Stomach (tissue), 9 donors: Measurements from ENCODE around the gene NT5C2. TPM values are rescaled to one million over a fixed set of nuclear protein-coding genes. Genes with fewer than 3 reads are reported as not detected.
A peak's percentile ranks its signal among the peaks of the same experiment; 100 is the strongest.

Source experiments
- DNase-seq, 2 donors: peaks; one replicate each; pipeline versions ENCODE4 v3.0.0 to v3.0.0-alpha.2; 2013 to 2019
- H3K27ac ChIP-seq, 5 donors: fragments of 200-600 bp in 4 of 5; sonication (generic) in 4 of 5; one replicate each; pipeline ENCODE4 v1.5.1; 2013 to 2019; ENCODE audit warnings: mild to moderate bottlenecking in 1 of 5, moderate library complexity in 1 of 5
- H3K27me3 ChIP-seq, 3 donors: fragments of 200-600 bp; sonication (generic); one replicate each; pipeline ENCODE4 v1.5.1; 2017 to 2019; ENCODE audit warnings: mixed run types in 1 of 3
- H3K36me3 ChIP-seq, 4 donors: fragments of 200-600 bp; sonication (generic); 1 replicate in 3 of 4; 2 replicates in 1 of 4; pipeline ENCODE4 v1.5.1; 2016 to 2019
- H3K4me1 ChIP-seq, 4 donors: fragments of 200-600 bp; sonication (generic); one replicate each; pipeline ENCODE4 v1.5.1; 2016 to 2019
- H3K4me3 ChIP-seq, 4 donors: fragments of 200-600 bp; sonication (generic) in 3 of 4; one replicate each; pipeline ENCODE4 v1.5.1; 2016 to 2019; ENCODE audit warnings: mild to moderate bottlenecking in 1 of 4
- H3K9me3 ChIP-seq, 4 donors: fragments of 200-600 bp; sonication (generic); one replicate each; pipeline ENCODE4 v1.5.1; 2016 to 2019
- CTCF ChIP-seq, 7 experiments: fragments of 450-650 bp in 4 of 7; fragments of 200-600 bp in 3 of 7; sonication (generic) in 3 of 7; IDR thresholded peaks; one replicate each; pipeline ENCODE4 v1.5.1; 2016 to 2019; ENCODE audit warnings: antibody characterized with exemption in 7 of 7, control low read depth in 2 of 7, mild to moderate bottlenecking in 1 of 7
- EP300 ChIP-seq: sonication (generic); formaldehyde crosslinking; IDR thresholded peaks from one replicate; pipeline ENCODE4 v1.6.1; 2017; ENCODE audit warnings: antibody characterized with exemption
- POLR2A ChIP-seq, 4 donors: fragments of 450-650 bp; IDR thresholded peaks; one replicate each; pipeline ENCODE4 v1.6.1; 2016; ENCODE audit warnings: antibody characterized with exemption in 4 of 4, control low read depth in 2 of 4, mild to moderate bottlenecking in 1 of 4, moderate library complexity in 1 of 4
- POLR2AphosphoS5 ChIP-seq, 3 donors: sonication (generic); formaldehyde crosslinking; IDR thresholded peaks; one replicate each; pipeline ENCODE4 v1.6.1; 2016; ENCODE audit warnings: antibody characterized with exemption in 3 of 3
- WGBS, 5 donors: extraction: QIAGEN DNeasy Blood & Tissue Kit in 3 of 5; methylation state at CpG; one replicate each; pipeline versions ENCODE4 v1.1.5 to v1.1.7; 2013 to 2018; 5-methylcytosine and 5-hydroxymethylcytosine counted together
- intact Hi-C: fragments of 100-400 bp; cut with DNase I; formaldehyde crosslinking; loops from one replicate; pipeline ENCODE4 v1.15.1; 2023; ENCODE audit warnings: low total_unique reads
- polyA plus RNA-seq, 3 donors: library from polyadenylated mRNA; stranded (reverse); fragments of 200-250 nt; gene quantifications; one replicate each; pipeline ENCODE4 v1.2.3, GENCODE V29; 2013
- total RNA-seq, 5 donors: library from RNA; depleted of rRNA; stranded (reverse); fragments of >200 nt; gene quantifications; one replicate each; pipeline versions ENCODE4 v1.1.0 to v1.2.3, GENCODE V29; 2014 to 2016
- donor health status: healthy with polysubstance abuse.
- donor health status: Bipolar disorder and iron deficiency.
- donor health status: healthy.

Gene NT5C2
- total and polyA plus RNA-seq, 8 donors, result 20.0 to 176 (median 35.6) TPM

GRCh38 chr10:103154521-103155299 is 38.4 kb downstream of the NT5C2 start:
- WGBS, 5 donors, result 41 to 54% (median 42%) methylated on average over 3 of the region's 3 CpGs
- Histone ChIP-seq H3K4me1 (peaks cover 29 to 72% (median 45%) of the 10 kb centered on the region in 4 donors), H3K36me3 (peaks cover 0 to 25% (median 14%) of the 10 kb centered on the region in 4 donors), H3K27me3 (no peaks in the 10 kb centered on the region), H3K4me3 (no peak overlapping the region), H3K27ac (peak overlapping the region in 3 of 5 donors; percentile 56 to 79 (median 76)), H3K9me3 (no peaks in the 10 kb centered on the region)
- intact Hi-C loops, result no loop called here
- no peak for TF ChIP-seq EP300
- peak in 1 of 2 donors; percentile 66 for DNase-seq

GRCh38 chr10:103153302-103154197 is 39.5 kb downstream of the NT5C2 start:
- H3K4me3 ChIP-seq, result peak overlapping the region in 2 of 4 donors; percentile 1 to 21
- H3K4me1 ChIP-seq, result peaks cover 29 to 72% (median 47%) of the 10 kb centered on the region in 4 donors
- TF ChIP-seq CTCF (IDR thresholded peaks at IDR 0.05) (no peak), POLR2A (IDR thresholded peaks at IDR 0.05) (no peak), EP300 (no peak), POLR2AphosphoS5 (IDR thresholded peaks at IDR 0.05) (no peak)
- peaks cover 0 to 25% (median 14%) of the 10 kb centered on the region in 4 donors for H3K36me3 ChIP-seq
- intact Hi-C loops, result no loop called here
- H3K9me3 ChIP-seq, result no peaks in the 10 kb centered on the region
- H3K27me3 ChIP-seq, result no peaks in the 10 kb centered on the region
- DNase-seq, result peak in 1 of 2 donors; percentile 72
- 16 to 29% (median 18%) methylated on average over 8 of the region's 8 CpGs for WGBS, 5 donors
- H3K27ac ChIP-seq, result peak overlapping the region; percentile 56 to 79 (median 68)

- intact Hi-C loops, result no loop called here
- DNase-seq, result no peak
- 79 to 93% (median 83%) methylated on average over 2 of the region's 2 CpGs for WGBS, 5 donors
- Histone ChIP-seq H3K27ac (no peak overlapping the region), H3K27me3 (no peaks in the 10 kb centered on the region), H3K9me3 (no peaks in the 10 kb centered on the region), H3K4me1 (peaks cover 24 to 71% (median 54%) of the 10 kb centered on the region in 4 donors), H3K4me3 (no peak overlapping the region), H3K36me3 (peaks cover 0 to 5% (median 0%) of the 10 kb centered on the region in 4 donors)
- TF ChIP-seq POLR2A (IDR thresholded peaks at IDR 0.05) (no peak), POLR2AphosphoS5 (IDR thresholded peaks at IDR 0.05) (no peak), CTCF (IDR thresholded peaks at IDR 0.05) (no peak), EP300 (no peak)
These were observed 43.0 kb downstream of the NT5C2 start for GRCh38 chr10:103149991-103150622.

GRCh38 chr10:103147645-103148044 is 45.4 kb downstream of the NT5C2 start:
- Histone ChIP-seq H3K36me3 (peaks cover 0 to 6% (median 0%) of the 10 kb centered on the region in 4 donors), H3K9me3 (no peaks in the 10 kb centered on the region), H3K4me1 (peaks cover 0 to 59% (median 40%) of the 10 kb centered on the region in 4 donors), H3K27ac (no peak overlapping the region), H3K4me3 (no peak overlapping the region), H3K27me3 (no peaks in the 10 kb centered on the region)
- TF ChIP-seq POLR2A (IDR thresholded peaks at IDR 0.05) (no peak), POLR2AphosphoS5 (IDR thresholded peaks at IDR 0.05) (no peak), EP300 (no peak), CTCF (IDR thresholded peaks at IDR 0.05) (no peak)
- intact Hi-C loops, result no loop called here
- DNase-seq, result no peak
- WGBS, 5 donors, result 93 to 99% (median 96%) methylated on average over 4 of the region's 4 CpGs
